GM12878 (cell line): ENCODE results near the gene TPO. TPM values are rescaled to one million over a fixed set of nuclear protein-coding genes. Genes with fewer than 3 reads are reported as not detected.

Experiments
- ATAC-seq: fragments of 200-7000 bp; cut with Tn5 transposase; 3 replicates; pipeline ENCODE4 v1.9.1; 2020; ENCODE audit warnings: mild to moderate bottlenecking, moderate library complexity
- BruUV-seq: library from RNA; stranded (reverse); fragments of 400-500 nt; replicated peaks from 2 replicates; lab custom pipeline; 2021; lab: Mats Ljungman, UMichigan
- CTCF ChIA-PET: fragments of 300-600 bp; sonication (Branson Sonifier 250); formaldehyde crosslinking; extraction: SDS; loops from one replicate; lab custom pipeline; 2021; ENCODE audit warnings: inconsistent platforms; lab: Yijun Ruan, JAX
- POLR2A ChIA-PET: fragments of 350-600 bp; formaldehyde crosslinking; extraction: SDS; loops from one replicate; lab custom pipeline; 2021; ENCODE audit warnings: inconsistent platforms; lab: Charles Lee
- RAD21 ChIA-PET: fragments of 300-600 bp; sonication (Branson Sonifier 250); formaldehyde crosslinking; loops from one replicate; lab custom pipeline; 2023; ENCODE audit warnings: antibody characterized with exemption; ENCODE audit not compliant: unreplicated experiment; lab: Charles Lee
- SMC1A ChIA-PET: fragments of 300-600 bp; sonication (Branson Sonifier 250); formaldehyde crosslinking; loops from one replicate; lab custom pipeline; 2023; ENCODE audit not compliant: unreplicated experiment, uncharacterized antibody; lab: Charles Lee
- DNase-seq: peaks from one replicate; pipeline ENCODE4 v3.0.0-alpha.2; 2011; ENCODE audit warnings: low read depth, low spot score
- FAIRE-seq: peaks from 3 replicates; lab custom pipeline; 2011; peaks lifted over from hg19 to GRCh38; lab: Jason Lieb, UNC
- H2AFZ ChIP-seq: 2 replicates; pipeline ENCODE4 v1.6.0; 2011; ENCODE audit warnings: low read depth, low read length, control low read depth; ENCODE audit not compliant: control insufficient read depth
- H3K27ac ChIP-seq: 2 replicates; pipeline ENCODE4 v1.5.1; 2011; ENCODE audit warnings: control low read depth; ENCODE audit not compliant: control insufficient read depth, insufficient read depth
- H3K27me3 ChIP-seq, 2 experiments: replicated peaks in 1 of 2; 2 replicates each; pipeline versions ENCODE4 v1.6.0 to v1.6.1; 2011; ENCODE audit warnings: low read length in 1 of 2; ENCODE audit not compliant: control insufficient read depth in 2 of 2, insufficient read depth in 2 of 2
- H3K36me3 ChIP-seq, 2 experiments: 2 replicates each; pipeline ENCODE4 v1.5.1; 2011; ENCODE audit warnings: low read length in 1 of 2; ENCODE audit not compliant: control insufficient read depth in 2 of 2, insufficient read depth in 2 of 2
- H3K4me1 ChIP-seq: 2 replicates; pipeline ENCODE4 v1.6.1; 2011; ENCODE audit warnings: mild to moderate bottlenecking, low read length, moderate library complexity, mixed read lengths; ENCODE audit not compliant: control insufficient read depth, insufficient read depth
- H3K4me2 ChIP-seq: 2 replicates; pipeline ENCODE4 v1.6.0; 2011; ENCODE audit warnings: control low read depth; ENCODE audit not compliant: control insufficient read depth, insufficient read depth
- H3K4me3 ChIP-seq: fragments of 200-600 bp; sonication (generic); 2 replicates; pipeline ENCODE4 v1.5.1; 2016
- H3K79me2 ChIP-seq: 2 replicates; pipeline ENCODE4 v1.6.0; 2011; ENCODE audit warnings: low read length; ENCODE audit not compliant: control insufficient read depth, insufficient read depth
- H3K9ac ChIP-seq: 2 replicates; pipeline ENCODE4 v1.8.0; 2011; ENCODE audit warnings: low read length, control low read depth, mixed read lengths; ENCODE audit not compliant: control insufficient read depth, insufficient read depth
- H3K9me3 ChIP-seq: replicated peaks from 3 replicates; pipeline ENCODE4 v1.5.1; 2011; ENCODE audit warnings: mild to moderate bottlenecking, low read length; ENCODE audit not compliant: control insufficient read depth, insufficient read depth
- H4K20me1 ChIP-seq: 2 replicates; pipeline ENCODE4 v1.6.0; 2011; ENCODE audit not compliant: control insufficient read depth, insufficient read depth
- ATF3 ChIP-seq: IDR thresholded peaks from 2 replicates; pipeline ENCODE4 v1.6.1; 2011; ENCODE audit warnings: low read depth, mild to moderate bottlenecking, low read length, moderate library complexity, borderline replicate concordance; ENCODE audit errors: extremely low read depth
- BHLHE40 ChIP-seq, 2 experiments: fragments of 450-650 bp in 1 of 2; IDR thresholded peaks; 2 replicates each; pipeline ENCODE4 v1.6.1; 2011 to 2017; ENCODE audit warnings: low read depth in 2 of 2, borderline replicate concordance in 1 of 2, improper control_type of control experiment in 1 of 2, low read length in 1 of 2, mild to moderate bottlenecking in 1 of 2
- BMI1 ChIP-seq: fragments of 450-650 bp; IDR thresholded peaks from 2 replicates; pipeline ENCODE4 v1.6.1; 2016; ENCODE audit warnings: mild to moderate bottlenecking, moderate library complexity, borderline replicate concordance
- HSF1 ChIP-seq: fragments of 150-350 bp; IDR thresholded peaks from 2 replicates; pipeline ENCODE4 v1.6.1; 2014; ENCODE audit warnings: mild to moderate bottlenecking, low read depth, low read length
- IKZF2 ChIP-seq, 2 experiments: fragments of 450-650 bp; IDR thresholded peaks; 2 replicates each; pipeline ENCODE4 v1.6.1; 2017; ENCODE audit warnings: mild to moderate bottlenecking in 2 of 2, moderate library complexity in 2 of 2
- LARP7 ChIP-seq: fragments of 450-650 bp; IDR thresholded peaks from 2 replicates; pipeline ENCODE4 v1.6.1; 2017; ENCODE audit warnings: mild to moderate bottlenecking
- MXI1 ChIP-seq: fragments of 150-350 bp; IDR thresholded peaks from 2 replicates; pipeline ENCODE4 v1.6.1; 2011; ENCODE audit warnings: low read depth, mild to moderate bottlenecking, inconsistent platforms, low read length, improper control_type of control experiment
- NFXL1 ChIP-seq: fragments of 450-650 bp; IDR thresholded peaks from 2 replicates; pipeline ENCODE4 v1.6.1; 2017; ENCODE audit warnings: antibody characterized with exemption, mild to moderate bottlenecking, borderline replicate concordance
- PBX3 ChIP-seq: IDR thresholded peaks from 2 replicates; pipeline ENCODE4 v1.6.1; 2011; ENCODE audit warnings: mild to moderate bottlenecking, low read depth, low read length, moderate library complexity; ENCODE audit not compliant: insufficient replicate concordance
- POLR2AphosphoS2 ChIP-seq: IDR thresholded peaks from 2 replicates; pipeline ENCODE4 v1.6.1; 2011; ENCODE audit warnings: low read depth, mild to moderate bottlenecking, low read length, improper control_type of control experiment, moderate library complexity
- SIN3A ChIP-seq: IDR thresholded peaks from 2 replicates; pipeline ENCODE4 v1.6.1; 2012; ENCODE audit warnings: low read depth, low read length, improper control_type of control experiment
- SIX5 ChIP-seq: IDR thresholded peaks from 2 replicates; pipeline ENCODE4 v1.6.1; 2011; ENCODE audit warnings: mild to moderate bottlenecking, low read depth, low read length, moderate library complexity; ENCODE audit not compliant: severe bottlenecking
- SREBF1 ChIP-seq: IDR thresholded peaks from 2 replicates; pipeline ENCODE4 v1.6.1; 2012; ENCODE audit warnings: mild to moderate bottlenecking, low read length
- SRF ChIP-seq, 2 experiments: IDR thresholded peaks; 2 replicates each; pipeline ENCODE4 v1.6.1; 2011; ENCODE audit warnings: low read depth in 2 of 2, low read length in 2 of 2, mild to moderate bottlenecking in 1 of 2, moderate library complexity in 1 of 2
- SUZ12 ChIP-seq: fragments of 200-600 bp; sonication (generic); IDR thresholded peaks from one replicate; pipeline ENCODE4 v1.6.1; 2018; ENCODE audit warnings: antibody characterized with exemption, mild to moderate bottlenecking; ENCODE audit not compliant: unreplicated experiment
- TBL1XR1 ChIP-seq: IDR thresholded peaks from 2 replicates; pipeline ENCODE4 v1.6.1; 2012; ENCODE audit warnings: low read depth, low read length, improper control_type of control experiment
- USF2 ChIP-seq: IDR thresholded peaks from 2 replicates; pipeline ENCODE4 v1.6.1; 2011; ENCODE audit warnings: low read depth, low read length, improper control_type of control experiment, borderline replicate concordance
- ZNF24 ChIP-seq: fragments of 450-650 bp; IDR thresholded peaks from 2 replicates; pipeline ENCODE4 v1.6.1; 2017; ENCODE audit warnings: antibody characterized with exemption, mild to moderate bottlenecking
- ZNF274 ChIP-seq: IDR thresholded peaks from one replicate; pipeline ENCODE4 v1.8.0; 2011; ENCODE audit not compliant: insufficient read length, insufficient read depth
- ZSCAN29 ChIP-seq: fragments of 450-650 bp; IDR thresholded peaks from 2 replicates; pipeline ENCODE4 v1.6.1; 2017; ENCODE audit warnings: mild to moderate bottlenecking, moderate library complexity
- WGBS: methylation state at CpG from one replicate; pipeline ENCODE4 v1.1.6; 2016; ENCODE audit warnings: low lambda C conversion rate; ENCODE audit not compliant: insufficient replicate concordance, insufficient coverage; ENCODE audit errors: missing lambda C conversion rate; 5-methylcytosine and 5-hydroxymethylcytosine counted together
- in situ Hi-C: fragments of 300-500 bp; cut with MboI; formaldehyde crosslinking; loops from 9 replicates; pipeline ENCODE4 v1.14.3; 2018; ENCODE audit warnings: mixed read lengths
- intact Hi-C: fragments of 100-400 bp; cut with micrococcal nuclease; formaldehyde crosslinking; loops from one replicate; pipeline ENCODE4 v1.14.2; 2022; ENCODE audit not compliant: unreplicated experiment
- polyA plus RNA-seq, 11 experiments: library from polyadenylated mRNA; depleted of rRNA in 4 of 11; unstranded in 6 of 11; stranded (reverse) in 5 of 11; fragments of >200 nt; fragmentation: Nextera tagmentation in 4 of 11; fragmentation: Illumina TruSeq in 1 of 11; extraction: Ambion mirVana in 4 of 11; extraction: Trizol in 1 of 11; gene quantifications; 1 replicate in 1 of 11; 2 replicates in 10 of 11; pipeline versions ENCODE4 v1.2.1 to v1.2.3, GENCODE V29; 2011 to 2016; ENCODE audit warnings: inconsistent platforms in 2 of 11, missing spikeins in 2 of 11, low read depth in 1 of 11
- total RNA-seq, 4 experiments: library from RNA; depleted of rRNA in 3 of 4; stranded (reverse); fragments of >200 nt in 3 of 4; fragmentation: Illumina TruSeq in 1 of 4; extraction: Trizol in 1 of 4; gene quantifications; 2 replicates each; pipeline versions ENCODE4 v1.2.1 to v1.2.3, GENCODE V29; 2013 to 2021

TPO gene
- total and polyA plus RNA-seq, 10 of the 15 experiments (the other 5 are each of a cell fraction or from before 2014, with no cell fraction given): 0.07 to 0.11 TPM; not detected in 8

GRCh38 chr2:1437101-1437500 is 23.8 kb downstream of the TPO start:
- Histone ChIP-seq H3K4me3 (no peak overlapping the region), H3K27me3 (no peaks in the 10 kb centered on the region), H3K9ac (no peak overlapping the region), H4K20me1 (no peaks in the 10 kb centered on the region), H3K4me1 (no peaks in the 10 kb centered on the region), H3K27ac (no peak overlapping the region), H3K4me2 (no peak overlapping the region), H3K9me3 (no peaks in the 10 kb centered on the region; the same call in 2 of the 3 replicates), H2AFZ (no peak overlapping the region), H3K36me3 (no peaks in the 10 kb centered on the region), H3K79me2 (no peaks in the 10 kb centered on the region)
- TF ChIP-seq SIX5: no peak
- no peak for TF ChIP-seq PBX3
- no peak for TF ChIP-seq USF2
- TF ChIP-seq MXI1: no peak
- TF ChIP-seq TBL1XR1: no peak
- no peak for TF ChIP-seq NFXL1
- no peak for TF ChIP-seq ZSCAN29
- TF ChIP-seq POLR2AphosphoS2: no peak
- TF ChIP-seq SRF (IDR thresholded peaks at IDR 0.05; ENCODE audit: low read depth in 2 of 2, low read length in 2 of 2): no peak
- no peak for TF ChIP-seq BMI1
- no peak for TF ChIP-seq ATF3
- TF ChIP-seq SUZ12: no peak
- no peak for TF ChIP-seq LARP7
- no peak for TF ChIP-seq ZNF24
- no peak for TF ChIP-seq HSF1
- TF ChIP-seq BHLHE40 (IDR thresholded peaks at IDR 0.05; ENCODE audit: borderline replicate concordance in 1 of 2, low read depth in 2 of 2, low read length in 1 of 2): no peak
- no peak for TF ChIP-seq SIN3A
- TF ChIP-seq ZNF274: no peak
- no peak for TF ChIP-seq IKZF2 (IDR thresholded peaks at IDR 0.05)
- no peak for TF ChIP-seq SREBF1
- no peak for ATAC-seq
- CTCF ChIA-PET: no interaction called here
- FAIRE-seq: no peak
- WGBS: 42% methylated on average over 11 of the region's 11 CpGs
- in situ Hi-C loops: no loop called here
- DNase-seq: no peak
- RAD21 ChIA-PET: no interaction called here
- intact Hi-C loops: no loop called here
- POLR2A ChIA-PET: no interaction called here
- SMC1A ChIA-PET: no interaction called here
- no TSS peak for BruUV-seq
